Caki2 (cell line): Measurements from ENCODE around the gene GRAP. TPM values are rescaled to one million over a fixed set of nuclear protein-coding genes. Genes with fewer than 3 reads are reported as not detected.

ENCODE experiments used
- DNase-seq: peaks from one replicate; pipeline ENCODE4 v3.0.0-alpha.2; 2015; ENCODE audit warnings: low read depth
- in situ Hi-C: cut with HindIII; loops from 2 replicates; pipeline ENCODE4 v1.10.0; 2016; ENCODE audit warnings: low sequenced_read_pairs, low pct_unique_long_range_greater_than_20kb, mixed read lengths
- total RNA-seq: library from RNA; depleted of rRNA; stranded (reverse); fragments of >200 nt; shearing (Covaris generic); gene quantifications from 2 replicates; pipeline ENCODE4 v1.2.3, GENCODE V29; 2014; ENCODE audit warnings: low replicate concordance; rRNA removed

GRAP gene
- total RNA-seq, 1 experiment from 2014 or later = 4.3 TPM

DNA sequence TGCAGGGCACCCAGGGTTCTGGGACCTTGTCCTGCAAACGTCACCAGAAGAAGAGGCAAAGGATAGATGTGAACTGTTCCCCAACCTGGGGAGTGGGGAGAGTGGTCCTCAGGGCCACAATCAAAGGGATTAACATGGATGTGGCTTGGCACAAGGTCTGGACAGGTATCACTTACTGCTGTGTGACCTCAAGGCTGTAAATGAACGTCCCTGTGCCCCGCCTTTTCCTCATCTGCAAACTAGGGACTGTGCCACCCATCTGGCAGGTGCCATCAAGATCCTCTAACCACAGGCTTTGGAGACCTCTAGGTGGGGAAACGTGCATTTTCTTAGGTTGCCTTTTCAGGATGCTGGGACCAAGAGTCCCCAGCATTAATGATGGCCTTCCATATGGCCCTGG lies 69.7 kb downstream of the GRAP start:
- no peak for DNase-seq
- in situ Hi-C loops = no loop called here

DNA sequence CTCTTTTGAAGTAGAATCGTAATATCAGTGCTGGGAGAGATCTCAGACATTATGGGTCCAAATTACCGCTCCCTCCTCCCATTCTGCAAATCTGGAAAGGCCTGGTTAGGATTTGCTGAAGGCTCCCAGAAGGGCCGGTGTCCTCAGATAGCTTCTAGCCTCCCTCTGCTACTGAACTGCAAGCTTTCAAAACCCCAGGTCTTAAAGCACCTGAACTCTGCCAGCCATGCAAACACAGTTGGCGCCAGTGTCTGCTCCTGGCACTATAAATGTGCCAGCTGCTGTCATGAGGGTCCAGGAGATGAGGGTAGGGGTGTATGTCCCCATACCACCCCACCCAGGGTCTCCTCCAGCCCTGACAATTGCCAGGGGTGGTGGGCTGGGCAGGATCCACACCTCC lies 70.6 kb downstream of the GRAP start:
- DNase-seq = no peak
- in situ Hi-C loops = no loop called here

DNA sequence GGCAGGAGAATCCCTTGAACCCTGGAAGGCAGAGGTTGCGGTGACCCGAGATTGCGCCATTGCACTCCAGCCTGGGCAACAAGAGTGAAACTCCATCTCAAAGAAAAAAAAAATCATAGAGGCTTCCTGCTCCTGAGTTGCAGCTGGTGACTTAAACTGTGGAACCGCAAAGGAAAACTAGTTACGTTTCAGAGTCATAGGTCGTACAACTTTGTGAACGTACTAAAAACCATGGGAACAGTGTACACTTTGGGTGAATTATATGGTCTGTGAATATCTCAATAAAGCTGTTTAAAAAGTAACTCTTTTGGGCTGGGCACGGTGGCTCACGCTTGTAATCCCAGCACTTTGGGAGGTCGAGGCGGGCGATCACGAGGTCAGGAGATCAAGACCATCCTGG lies 71.2 kb downstream of the GRAP start:
- in situ Hi-C loops = no loop called here

DNA sequence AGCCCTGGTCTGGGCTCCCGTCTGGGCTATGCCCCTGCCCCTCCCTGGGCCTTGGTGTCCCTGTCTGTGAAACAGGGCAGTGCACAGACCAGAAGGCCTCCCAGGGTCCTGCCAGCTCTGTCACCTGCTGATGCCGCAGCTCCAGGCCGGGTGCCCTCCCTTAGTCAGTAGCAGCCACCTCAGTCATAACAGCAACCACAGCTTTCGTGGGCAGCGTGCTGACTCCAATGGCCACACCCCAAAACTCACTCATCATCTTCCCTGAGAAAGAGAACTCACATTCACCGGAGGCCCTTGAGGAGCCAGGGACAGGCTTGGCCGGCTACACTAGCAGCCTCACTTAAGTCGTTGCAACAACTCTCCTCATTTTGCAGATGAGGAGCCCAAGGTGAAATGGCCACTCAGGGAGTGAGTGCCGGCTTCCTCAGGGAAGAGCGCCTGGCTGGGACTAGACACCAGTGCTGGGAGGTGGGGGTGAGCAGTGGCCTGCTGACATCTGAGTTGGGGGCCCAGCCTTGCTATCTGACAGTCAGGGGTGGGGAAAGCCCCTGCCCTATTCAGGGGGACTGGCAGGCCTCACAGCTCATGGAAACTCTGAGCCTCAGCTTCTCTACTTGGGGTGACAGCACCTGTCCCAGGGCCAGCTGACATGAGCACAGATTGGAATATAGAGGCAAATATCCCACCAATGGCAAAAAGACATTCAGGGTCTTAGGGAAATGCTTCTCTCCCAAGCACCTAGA lies 72.2 kb downstream of the GRAP start:
- in situ Hi-C loops = no loop called here
- peak; percentile 15 for DNase-seq

More for the DNA sequence above, 71.2 kb downstream of the GRAP start:
- DNase-seq = no peak

DNA sequence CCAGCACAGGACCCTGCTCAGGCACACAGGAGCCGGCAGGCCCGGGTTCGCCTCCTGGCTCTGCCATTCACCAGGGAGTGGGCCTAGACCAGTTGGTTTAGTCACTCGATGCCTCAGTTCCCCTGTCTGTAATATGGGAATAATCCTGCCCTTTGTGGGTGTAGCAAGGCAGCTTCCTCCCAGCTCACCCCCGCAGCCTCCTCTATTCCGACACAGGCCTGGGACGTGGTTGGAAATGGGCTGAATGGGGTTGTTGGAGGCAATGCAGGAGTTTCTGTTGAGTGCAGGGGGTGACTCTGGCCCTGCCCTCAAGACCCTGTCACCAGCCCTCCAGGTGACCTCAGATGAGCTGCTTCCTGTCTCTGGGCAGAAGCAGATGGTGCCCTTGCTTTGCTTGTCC lies 75.0 kb downstream of the GRAP start:
- DNase-seq = no peak
- in situ Hi-C loops = no loop called here

Other genes with a start within 250 kb of the GRAP start
- 52.2 and 67.5 TPM in 2 replicates for gene PRPSAP2, start 188.8 kb downstream of the GRAP start, total RNA-seq
- not detected in 2 replicates for gene SLC5A10, start 94.8 kb downstream of the GRAP start, total RNA-seq
- 5.9 and 16.9 TPM in 2 replicates for gene FAM83G, start 42.2 kb downstream of the GRAP start, total RNA-seq
- gene GRAPL, start 80.6 kb upstream of the GRAP start, total RNA-seq = not detected in 2 replicates
- 14.8 and 19.1 TPM in 2 replicates for gene EPN2, start 190.4 kb upstream of the GRAP start, total RNA-seq